Endothelial cell of umbilical vein (primary cell): ENCODE results near the gene MCM5. TPM values are rescaled to one million over a fixed set of nuclear protein-coding genes. Genes with fewer than 3 reads are reported as not detected.

Experiments
- BruUV-seq: library from RNA; stranded (reverse); fragments of 400-500 nt; replicated peaks from 2 replicates; lab custom pipeline; 2021; lab: Mats Ljungman, UMichigan
- CTCF ChIA-PET: fragments of 300-600, 350-600 bp; sonication (Branson Sonifier 250); formaldehyde crosslinking; loops from one replicate; lab custom pipeline; 2021; ENCODE audit warnings: antibody characterized with exemption, inconsistent platforms; lab: Charles Lee
- POLR2A ChIA-PET: fragments of 300-600, 350-600 bp; sonication (Branson Sonifier 250); formaldehyde crosslinking; loops from one replicate; lab custom pipeline; 2021; ENCODE audit warnings: antibody characterized with exemption, inconsistent platforms; lab: Charles Lee
- DNase-seq: peaks from one replicate; pipeline ENCODE4 v3.0.0-alpha.2; 2011; ENCODE audit warnings: low read depth, low spot score
- FAIRE-seq: peaks from 2 replicates; lab custom pipeline; 2011; peaks lifted over from hg19 to GRCh38; lab: Jason Lieb, UNC
- H2AFZ ChIP-seq: 2 replicates; pipeline ENCODE4 v1.6.0; 2012; ENCODE audit warnings: low read depth, low read length, control low read depth, inconsistent platforms
- H3K27ac ChIP-seq: 2 replicates; pipeline ENCODE4 v1.5.1; 2011; ENCODE audit warnings: low read depth, mild to moderate bottlenecking, control low read depth, low read length, moderate library complexity; ENCODE audit not compliant: insufficient read depth
- H3K27me3 ChIP-seq, 2 experiments: 2 replicates each; pipeline versions ENCODE4 v1.6.0 to v1.6.1; 2011; ENCODE audit warnings: low read length in 2 of 2, mixed read lengths in 1 of 2; ENCODE audit not compliant: control insufficient read depth in 2 of 2, insufficient read depth in 2 of 2
- H3K36me3 ChIP-seq, 2 experiments: 2 replicates in 1 of 2; 3 replicates in 1 of 2; pipeline ENCODE4 v1.5.1; 2011; ENCODE audit warnings: low read length in 2 of 2, mild to moderate bottlenecking in 1 of 2, moderate library complexity in 1 of 2; ENCODE audit not compliant: control insufficient read depth in 2 of 2, insufficient read depth in 2 of 2; ENCODE audit errors: extremely low read depth in 1 of 2
- H3K4me1 ChIP-seq: 3 replicates; pipeline ENCODE4 v1.5.1; 2011; ENCODE audit warnings: mild to moderate bottlenecking, low read length; ENCODE audit not compliant: control insufficient read depth, insufficient read depth; ENCODE audit errors: extremely low read depth
- H3K4me2 ChIP-seq: 2 replicates; pipeline ENCODE4 v1.6.1; 2011; ENCODE audit warnings: low read length, control low read depth, mixed read lengths; ENCODE audit not compliant: insufficient read depth
- H3K4me3 ChIP-seq, 3 experiments: fragments of 200-600 bp in 1 of 3; sonication (generic), shearing (Covaris generic) in 1 of 3; replicated peaks in 1 of 3; 2 replicates each; pipeline ENCODE4 v1.5.1; 2011 to 2016; ENCODE audit warnings: control low read depth in 3 of 3, low read length in 3 of 3, mild to moderate bottlenecking in 2 of 3, inconsistent platforms in 1 of 3, low read depth in 1 of 3, moderate library complexity in 1 of 3; ENCODE audit not compliant: insufficient read depth in 1 of 3
- H3K79me2 ChIP-seq: 2 replicates; pipeline ENCODE4 v1.6.0; 2012; ENCODE audit warnings: low read length, inconsistent platforms; ENCODE audit not compliant: control insufficient read depth, insufficient read depth
- H3K9ac ChIP-seq: replicated peaks from 2 replicates; pipeline ENCODE3; 2011; ENCODE audit warnings: low read length, control low read depth; ENCODE audit not compliant: insufficient read depth; ENCODE audit errors: extremely low read depth
- H3K9me1 ChIP-seq: replicated peaks from 3 replicates; pipeline ENCODE4 v1.6.0; 2011; ENCODE audit warnings: mild to moderate bottlenecking, low read length; ENCODE audit not compliant: control insufficient read depth, insufficient read depth; ENCODE audit errors: extremely low read depth
- H3K9me3 ChIP-seq: replicated peaks from 2 replicates; pipeline ENCODE4 v1.5.1; 2012; ENCODE audit warnings: low read length, inconsistent platforms; ENCODE audit not compliant: control insufficient read depth, insufficient read depth
- H4K20me1 ChIP-seq: replicated peaks from 2 replicates; pipeline ENCODE3; 2011; ENCODE audit warnings: mild to moderate bottlenecking, low read length; ENCODE audit not compliant: control insufficient read depth, insufficient read depth; ENCODE audit errors: extremely low read depth
- CTCF ChIP-seq, 2 donors: IDR thresholded peaks; 1 replicate in 1 of 2; 2 replicates in 1 of 2; pipeline ENCODE4 v1.5.1; 2011; ENCODE audit warnings: low read length in 2 of 2, mild to moderate bottlenecking in 2 of 2, moderate library complexity in 2 of 2, control low read depth in 1 of 2, inconsistent platforms in 1 of 2, low read depth in 1 of 2; ENCODE audit not compliant: insufficient read depth in 1 of 2; ENCODE audit errors: extremely low read depth in 1 of 2
- EZH2 ChIP-seq: IDR thresholded peaks from 2 replicates; pipeline ENCODE4 v1.6.1; 2012; ENCODE audit warnings: borderline replicate concordance, low read depth, mild to moderate bottlenecking, moderate library complexity, low read length, inconsistent platforms; ENCODE audit not compliant: severe bottlenecking
- FOS ChIP-seq: IDR thresholded peaks from 2 replicates; pipeline ENCODE4 v1.6.1; 2011; ENCODE audit warnings: mild to moderate bottlenecking, low read length, moderate library complexity, borderline replicate concordance; ENCODE audit not compliant: insufficient read depth
- GATA2 ChIP-seq: IDR thresholded peaks from 2 replicates; pipeline ENCODE4 v1.7.0; 2011; ENCODE audit warnings: low read depth, mild to moderate bottlenecking, moderate library complexity, mixed read lengths, low read length; ENCODE audit not compliant: insufficient read length, insufficient read depth
- JUN ChIP-seq: IDR thresholded peaks from 2 replicates; pipeline ENCODE4 v1.6.1; 2011; ENCODE audit warnings: borderline replicate concordance, low read depth; ENCODE audit not compliant: insufficient read length, insufficient read depth
- MYC ChIP-seq: IDR thresholded peaks from one replicate; pipeline ENCODE4 v1.6.1; 2011; ENCODE audit warnings: mild to moderate bottlenecking, low read depth, low read length
- POLR2A ChIP-seq: IDR thresholded peaks from 2 replicates; pipeline ENCODE4 v1.6.1; 2012; ENCODE audit warnings: low read depth, mild to moderate bottlenecking, control low read depth, low read length
- POLR2AphosphoS5 ChIP-seq: IDR thresholded peaks from 2 replicates; pipeline ENCODE4 v1.6.1; 2012; ENCODE audit warnings: low read depth, mild to moderate bottlenecking, control low read depth, low read length, moderate library complexity; ENCODE audit not compliant: insufficient read depth
- dilution Hi-C: fragments of 300-500 bp; cut with MboI; formaldehyde crosslinking; loops from one replicate; pipeline ENCODE4 v1.15.0; 2019; ENCODE audit warnings: low sequenced_read_pairs; ENCODE audit not compliant: extremely low pct_ligation_motif_present
- intact Hi-C: fragments of 100-400 bp; cut with micrococcal nuclease; formaldehyde crosslinking; loops from one replicate; pipeline ENCODE4 v1.10.0; 2022
- polyA plus RNA-seq, 4 experiments: library from polyadenylated mRNA; depleted of rRNA in 3 of 4; stranded (reverse) in 3 of 4; unstranded in 1 of 4; fragments of >200 nt; gene quantifications; 2 replicates each; pipeline versions ENCODE4 v1.2.1 to v1.2.3, GENCODE V29; 2011 to 2012; ENCODE audit warnings: missing spikeins in 1 of 4
- total RNA-seq: library from RNA; stranded (reverse); gene quantifications from 2 replicates; pipeline ENCODE4 v1.2.3, GENCODE V29; 2021
- TF ChIP-seq, protein P1 (sequence below): IDR thresholded peaks from 2 replicates; pipeline ENCODE4 v1.6.1; 2011; ENCODE audit not compliant: insufficient read depth, insufficient read length

Gene MCM5
- total and polyA plus RNA-seq, 2 donors (not counting 3 experiments of a cell fraction or from before 2014, with no cell fraction given): 67.8 to 111 TPM

- no peaks in the 10 kb centered on the region for H3K36me3 ChIP-seq
- H3K4me2 ChIP-seq: no peak overlapping the region
- no peaks in the 10 kb centered on the region for H3K27me3 ChIP-seq
- BruUV-seq: no TSS peak
- FAIRE-seq: no peak
- no peak for TF ChIP-seq MYC
- TF ChIP-seq EZH2: no peak
- TF ChIP-seq CTCF (IDR thresholded peaks at IDR 0.05; ENCODE audit: extremely low read depth in 1 of 2, insufficient read depth in 1 of 2, low read depth in 1 of 2, low read length in 2 of 2): no peak
- TF ChIP-seq JUN: no peak
- TF ChIP-seq POLR2A: no peak
- no peak for TF ChIP-seq FOS
- no peak for TF ChIP-seq POLR2AphosphoS5
- TF ChIP-seq, protein P1, sequence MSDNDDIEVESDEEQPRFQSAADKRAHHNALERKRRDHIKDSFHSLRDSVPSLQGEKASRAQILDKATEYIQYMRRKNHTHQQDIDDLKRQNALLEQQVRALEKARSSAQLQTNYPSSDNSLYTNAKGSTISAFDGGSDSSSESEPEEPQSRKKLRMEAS: no peak
- no peak for TF ChIP-seq GATA2
- no peaks in the 10 kb centered on the region for H3K4me1 ChIP-seq
- no peaks in the 10 kb centered on the region for H4K20me1 ChIP-seq
- ChIA-PET CTCF (no interaction called here), POLR2A (no interaction called here)
- no peak overlapping the region for H3K4me3 ChIP-seq
- no peaks in the 10 kb centered on the region for H3K79me2 ChIP-seq
- H2AFZ ChIP-seq: no peak overlapping the region
- no peak for DNase-seq
- no peak overlapping the region for H3K9ac ChIP-seq
- H3K27ac ChIP-seq: no peak overlapping the region
- dilution Hi-C loops (no loop called here), intact Hi-C loops (no loop called here)
- no peaks in the 10 kb centered on the region for H3K9me1 ChIP-seq
- H3K9me3 ChIP-seq: no peaks in the 10 kb centered on the region
These were observed 36.5 kb downstream of the MCM5 start for GRCh38 chr22:35436421-35436820.
